Central memory CD4-positive, alpha-beta T cell (primary cell): ENCODE data around the gene INIP.

ENCODE experiments used
- DNase-seq: peaks from one replicate; pipeline ENCODE4 v3.0.0; 2022
- total RNA-seq, 3 experiments: gene quantifications; one replicate each; lab custom pipeline; 2026; lab: John Stamatoyannopoulos, UW

The INIP gene
- total RNA-seq: 22.4 to 82.1 (median 69.2) reads per million in 3 experiments

- peak; percentile 98 for DNase-seq
These were observed at the start of gene INIP for GRCh38 chr9:112717661-112718331. INIP (minus strand) TSS chr9:112718117; CDS start chr9:112716485, 1,632 bp downstream.

- no peak for DNase-seq
These were observed 47.4 kb upstream of the INIP start for GRCh38 chr9:112765281-112765680.

- DNase-seq: no peak
These were observed 46.9 kb upstream of the INIP start for GRCh38 chr9:112764837-112765236.

- DNase-seq: no peak
These were observed 46.4 kb upstream of the INIP start for GRCh38 chr9:112764344-112764743.

GRCh38 chr9:112762726-112763518 lies 45.0 kb upstream of the INIP start:
- no peak for DNase-seq

- no peak for DNase-seq
These were observed 44.2 kb upstream of the INIP start for GRCh38 chr9:112761912-112762655.

- DNase-seq: no peak
These were observed 42.9 kb upstream of the INIP start for GRCh38 chr9:112760821-112761220.

GRCh38 chr9:112757940-112758339 lies 40.0 kb upstream of the INIP start:
- DNase-seq: no peak

- DNase-seq: no peak
These were observed 39.5 kb upstream of the INIP start for GRCh38 chr9:112757282-112757883.

- DNase-seq: no peak
These were observed 37.8 kb upstream of the INIP start for GRCh38 chr9:112755675-112756074.

GRCh38 chr9:112755016-112755427 lies 37.1 kb upstream of the INIP start:
- DNase-seq: no peak

- peak; percentile 74 for DNase-seq
These were observed 36.7 kb upstream of the INIP start for GRCh38 chr9:112754578-112754977.

GRCh38 chr9:112753725-112754124 lies 35.8 kb upstream of the INIP start:
- no peak for DNase-seq

GRCh38 chr9:112752334-112753125 lies 34.6 kb upstream of the INIP start:
- no peak for DNase-seq

GRCh38 chr9:112751056-112751795 lies 33.3 kb upstream of the INIP start:
- DNase-seq: peak; percentile 49

- DNase-seq: no peak
These were observed 32.8 kb upstream of the INIP start for GRCh38 chr9:112750764-112751055.

- peak; percentile 78 for DNase-seq
These were observed 32.3 kb upstream of the INIP start, which contains the start of gene SNX30 for GRCh38 chr9:112750016-112750763. SNX30 (plus strand) TSS chr9:112750760; CDS start chr9:112751002, 242 bp downstream.

GRCh38 chr9:112747094-112747493 lies 29.2 kb upstream of the INIP start:
- no peak for DNase-seq

- DNase-seq: no peak
These were observed 26.3 kb upstream of the INIP start for GRCh38 chr9:112744177-112744576.

- DNase-seq: no peak
These were observed 25.4 kb upstream of the INIP start for GRCh38 chr9:112743216-112743836.
